Left hindlimb (tissue), 1 donor: ENCODE data around the gene GSDMA.
"Not testable (repeated sequence)": the region's sequence is repeated elsewhere in the genome, so short reads cannot be mapped to it uniquely, and the experiment has no call there.

Experiments
- DNase-seq: peaks from one replicate; pipeline ENCODE4 v3.0.0-alpha.2; 2018

The GSDMA gene

DNA sequence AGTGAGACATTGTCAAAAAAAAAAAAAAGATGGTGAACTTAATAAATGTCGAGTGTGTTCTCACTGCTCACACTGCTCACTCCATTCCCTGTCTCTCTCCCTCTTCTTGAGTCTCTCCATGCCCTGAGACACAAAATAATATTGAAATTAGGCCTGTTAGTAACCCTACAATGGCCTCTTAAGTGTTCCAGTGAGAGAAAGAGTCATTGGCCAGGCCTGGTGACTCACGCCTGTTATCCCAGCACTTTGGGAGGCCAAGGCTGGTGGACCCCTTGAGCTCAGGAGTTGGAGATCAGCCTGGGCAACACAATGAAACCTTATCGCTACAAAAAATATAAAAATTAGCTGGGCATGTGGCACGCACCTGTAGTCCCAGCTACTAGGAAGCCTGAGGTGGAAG, 36.3 kb downstream of the GSDMA start:
- DNase-seq = no peak

DNA sequence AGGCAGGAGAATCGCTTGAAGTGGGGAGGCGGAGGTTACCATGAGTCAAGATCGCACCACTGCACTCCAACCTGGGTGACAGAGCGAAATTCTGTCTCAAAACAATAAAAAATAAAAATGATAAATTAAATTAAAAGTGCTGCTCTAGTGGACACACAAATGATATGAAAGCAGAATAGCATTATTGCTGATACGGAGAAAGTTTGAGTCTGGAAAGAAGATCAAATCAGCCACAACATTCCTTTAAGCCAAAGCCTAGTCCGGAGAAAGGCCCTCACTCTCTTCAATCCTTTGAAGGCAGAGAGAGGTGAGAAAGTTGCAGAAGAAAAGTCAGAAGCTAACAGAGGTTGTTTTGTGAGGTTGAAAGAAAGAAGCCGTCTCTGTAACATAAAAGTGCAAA, 37.4 kb downstream of the GSDMA start:
- no peak for DNase-seq

GRCh38 chr17:40001335-40001734, 38.5 kb downstream of the GSDMA start:
- DNase-seq = not testable (repeated sequence)

DNA sequence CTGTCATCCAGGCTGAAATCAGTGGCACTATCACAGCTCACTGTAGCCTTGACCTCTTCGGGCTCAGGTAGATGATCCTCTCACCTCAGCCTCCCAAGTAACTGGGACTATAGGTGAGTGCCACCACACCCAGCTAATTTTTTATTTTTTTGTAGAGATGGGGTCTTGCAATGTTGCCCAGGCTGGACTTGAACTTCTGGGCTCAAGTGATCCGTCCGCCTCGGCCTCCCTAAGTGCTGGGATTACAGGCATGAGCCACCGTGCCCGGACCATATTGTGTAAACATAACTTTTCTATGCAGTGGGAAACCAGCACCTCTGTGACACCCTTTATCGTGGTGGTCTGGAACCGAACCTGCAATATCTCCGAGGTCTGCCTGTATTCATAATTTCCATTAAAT, 41.3 kb downstream of the GSDMA start:
- DNase-seq = no peak

- no peak for DNase-seq
Observed at GRCh38 chr17:40004712-40005111, 41.9 kb downstream of the GSDMA start.

DNA sequence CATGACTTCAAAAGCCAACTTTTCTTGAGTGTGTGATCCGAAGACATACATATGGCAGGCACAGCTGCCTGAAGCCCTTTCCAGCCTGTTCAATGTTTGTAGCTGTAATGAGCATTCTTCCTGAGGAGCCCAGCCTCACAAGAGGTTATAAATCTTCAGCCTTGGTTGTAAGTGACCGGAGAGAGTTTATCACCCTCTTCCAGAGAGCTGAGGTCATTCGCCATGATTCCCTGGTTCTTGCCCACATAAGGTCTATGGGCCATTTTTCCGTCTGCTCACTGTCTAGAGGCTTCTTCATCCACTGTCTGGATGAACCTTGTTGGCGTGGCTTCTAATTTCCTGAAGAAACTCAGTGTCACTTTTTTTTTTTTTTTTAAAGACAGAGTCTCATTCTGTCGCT, 42.7 kb downstream of the GSDMA start:
- DNase-seq = no peak

GRCh38 chr17:40010946-40011500, 48.2 kb downstream of the GSDMA start:
- not testable (repeated sequence) for DNase-seq

GRCh38 chr17:40012017-40012647, 49.3 kb downstream of the GSDMA start:
- not testable (repeated sequence) for DNase-seq

DNA sequence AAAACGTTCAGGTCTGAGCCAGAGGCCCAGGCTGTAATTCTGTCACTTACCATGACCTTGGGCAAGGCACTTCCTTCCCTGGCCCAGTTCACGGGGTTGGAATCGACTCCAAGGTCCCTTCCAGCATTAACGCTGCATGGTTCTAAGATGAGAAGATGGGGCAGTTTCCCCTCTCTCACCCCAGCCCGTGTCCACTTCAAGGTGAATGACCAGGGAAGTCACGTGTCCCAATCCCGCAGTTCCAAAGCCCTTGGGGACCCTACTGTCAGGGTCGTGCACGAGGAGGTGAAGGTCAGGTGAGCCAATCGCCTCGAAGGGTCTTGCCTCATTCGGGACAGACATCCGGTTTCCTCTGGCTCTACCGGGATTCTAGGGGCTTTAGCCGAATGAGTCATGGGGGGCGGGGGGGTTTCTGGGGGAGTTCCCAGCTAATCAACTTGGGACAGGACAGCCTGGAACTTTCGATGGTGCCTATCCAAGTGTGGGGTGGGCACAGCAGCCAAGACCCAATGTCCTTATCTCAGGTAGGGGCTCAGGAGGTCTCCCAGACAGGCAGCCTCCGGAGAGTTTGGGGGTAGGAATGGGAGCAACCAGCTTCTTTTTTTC, 51.7 kb downstream of the GSDMA start:
- no peak for DNase-seq

DNA sequence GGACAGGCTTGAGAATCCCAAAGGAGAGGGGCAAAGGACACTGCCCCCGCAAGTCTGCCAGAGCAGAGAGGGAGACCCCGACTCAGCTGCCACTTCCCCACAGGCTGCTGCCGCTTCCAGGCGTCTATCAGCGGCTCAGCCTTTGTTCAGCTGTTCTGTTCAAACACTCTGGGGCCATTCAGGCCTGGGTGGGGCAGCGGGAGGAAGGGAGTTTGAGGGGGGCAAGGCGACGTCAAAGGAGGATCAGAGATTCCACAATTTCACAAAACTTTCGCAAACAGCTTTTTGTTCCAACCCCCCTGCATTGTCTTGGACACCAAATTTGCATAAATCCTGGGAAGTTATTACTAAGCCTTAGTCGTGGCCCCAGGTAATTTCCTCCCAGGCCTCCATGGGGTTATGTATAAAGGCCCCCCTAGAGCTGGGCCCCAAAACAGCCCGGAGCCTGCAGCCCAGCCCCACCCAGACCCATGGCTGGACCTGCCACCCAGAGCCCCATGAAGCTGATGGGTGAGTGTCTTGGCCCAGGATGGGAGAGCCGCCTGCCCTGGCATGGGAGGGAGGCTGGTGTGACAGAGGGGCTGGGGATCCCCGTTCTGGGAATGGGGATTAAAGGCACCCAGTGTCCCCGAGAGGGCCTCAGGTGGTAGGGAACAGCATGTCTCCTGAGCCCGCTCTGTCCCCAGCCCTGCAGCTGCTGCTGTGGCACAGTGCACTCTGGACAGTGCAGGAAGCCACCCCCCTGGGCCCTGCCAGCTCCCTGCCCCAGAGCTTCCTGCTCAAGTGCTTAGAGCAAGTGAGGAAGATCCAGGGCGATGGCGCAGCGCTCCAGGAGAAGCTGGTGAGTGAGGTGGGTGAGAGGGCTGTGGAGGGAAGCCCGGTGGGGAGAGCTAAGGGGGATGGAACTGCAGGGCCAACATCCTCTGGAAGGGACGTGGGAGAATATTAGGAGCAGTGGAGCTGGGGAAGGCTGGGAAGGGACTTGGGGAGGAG, 52.5 kb downstream of the GSDMA start, which contains the start of gene CSF3:
Gene CSF3 (plus strand): TSS at position 436 of the 993 bp plus-strand sequence. CDS start 35 bp downstream, at position 471.
- DNase-seq = no peak

- no peak for DNase-seq
Observed at GRCh38 chr17:40015998-40016985, 53.5 kb downstream of the GSDMA start.

- DNase-seq = no peak
Observed at GRCh38 chr17:40017422-40018080, 54.7 kb downstream of the GSDMA start.

- DNase-seq = peak; percentile 84
Observed at GRCh38 chr17:40018211-40019121, 55.7 kb downstream of the GSDMA start.

DNA sequence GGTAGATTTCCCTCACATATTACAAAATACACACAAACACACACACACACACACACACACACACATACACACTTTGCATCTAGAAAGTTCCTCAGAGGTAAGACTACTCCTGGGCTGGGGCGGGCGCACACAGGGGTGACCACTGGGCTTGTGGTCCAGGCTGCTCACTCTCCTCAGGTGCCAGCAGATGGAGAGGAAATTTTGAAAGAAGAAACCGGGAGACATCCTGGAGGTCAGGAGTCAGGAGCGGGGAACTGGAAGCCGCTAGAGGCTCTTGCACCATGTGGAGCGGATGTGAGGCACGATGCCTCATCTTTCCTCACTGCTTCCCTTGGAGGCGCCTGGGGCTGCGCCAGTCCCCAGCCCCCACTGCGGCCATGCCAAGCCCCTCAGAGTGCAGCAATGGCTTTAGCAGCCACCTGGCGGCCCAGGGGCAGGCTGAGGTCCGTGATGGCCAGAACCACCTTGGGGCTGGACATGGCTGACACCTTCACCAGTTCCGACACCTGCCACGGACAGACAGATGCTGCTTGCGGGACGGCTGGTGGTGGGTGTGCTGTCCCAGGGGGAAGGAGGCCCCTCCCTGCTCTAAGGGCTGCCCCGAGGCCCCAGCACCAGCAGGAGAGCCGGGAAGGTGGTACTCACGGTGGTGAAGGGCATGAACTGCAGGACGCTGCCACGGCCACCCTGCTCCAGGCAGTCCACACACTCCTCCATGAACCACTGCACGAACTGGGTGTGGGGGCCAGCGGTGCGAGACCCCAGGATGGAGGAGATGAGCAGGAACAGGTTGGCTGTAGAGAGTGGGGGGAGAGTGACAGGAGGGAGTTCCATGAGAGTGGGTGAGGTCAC, 56.6 kb downstream of the GSDMA start:
- no peak for DNase-seq

DNA sequence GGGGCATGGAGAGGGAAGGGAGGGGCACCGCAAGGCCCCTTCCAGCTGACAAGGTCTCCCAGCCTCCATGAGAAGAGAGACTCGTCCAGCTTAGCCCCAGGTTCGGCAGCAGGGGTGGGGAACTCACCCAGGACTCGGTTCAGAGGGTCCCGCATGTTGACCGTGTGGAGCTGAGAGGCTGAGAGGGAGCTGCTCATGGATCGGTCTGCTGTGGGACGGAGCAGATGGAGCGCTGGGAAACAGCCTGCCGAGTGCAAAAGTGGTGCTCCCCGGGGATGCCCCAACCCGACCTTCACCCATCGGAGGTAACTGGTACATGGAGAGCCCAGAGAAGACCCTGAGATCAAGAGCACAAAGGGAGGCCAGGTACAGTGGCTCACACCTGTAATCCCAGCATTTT, 57.3 kb downstream of the GSDMA start:
- no peak for DNase-seq

- DNase-seq = peak; percentile 48
Observed at GRCh38 chr17:40021451-40021971, 58.7 kb downstream of the GSDMA start.

- DNase-seq = no peak
Observed at GRCh38 chr17:40022497-40022896, 59.7 kb downstream of the GSDMA start.

DNA sequence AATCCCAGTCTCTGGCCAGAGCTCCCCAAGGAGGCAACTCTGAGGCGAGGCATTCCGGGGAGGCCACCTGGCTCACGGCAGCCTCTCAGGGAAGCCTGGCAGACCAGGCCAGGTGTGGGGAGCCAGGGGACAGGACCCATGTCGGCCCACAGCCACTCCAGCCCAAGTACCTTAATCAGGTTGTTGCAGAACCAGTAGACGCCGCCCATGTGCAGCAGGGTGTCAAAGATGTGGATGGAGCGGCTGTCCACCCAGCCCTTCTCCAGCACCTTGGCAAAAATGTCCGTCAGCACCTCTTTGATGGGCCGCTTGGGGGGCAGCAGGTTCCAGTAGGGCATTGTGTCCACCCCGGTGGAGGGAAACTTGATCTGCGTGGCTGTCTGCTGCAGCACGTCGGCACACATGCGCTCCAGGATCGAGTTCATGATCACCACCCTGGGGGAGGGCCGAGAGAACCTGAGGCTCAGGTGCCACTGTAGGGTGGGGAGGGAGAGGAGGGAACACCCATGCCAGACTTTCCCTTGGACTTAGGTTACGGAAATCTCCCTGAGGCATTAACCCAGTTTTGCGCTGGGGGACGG, 60.2 kb downstream of the GSDMA start:
- no peak for DNase-seq
